ENCODE results near the gene EIF2A.
A peak's percentile ranks its signal among the peaks of the same experiment; 100 is the strongest.

EIF2A gene

DNA sequence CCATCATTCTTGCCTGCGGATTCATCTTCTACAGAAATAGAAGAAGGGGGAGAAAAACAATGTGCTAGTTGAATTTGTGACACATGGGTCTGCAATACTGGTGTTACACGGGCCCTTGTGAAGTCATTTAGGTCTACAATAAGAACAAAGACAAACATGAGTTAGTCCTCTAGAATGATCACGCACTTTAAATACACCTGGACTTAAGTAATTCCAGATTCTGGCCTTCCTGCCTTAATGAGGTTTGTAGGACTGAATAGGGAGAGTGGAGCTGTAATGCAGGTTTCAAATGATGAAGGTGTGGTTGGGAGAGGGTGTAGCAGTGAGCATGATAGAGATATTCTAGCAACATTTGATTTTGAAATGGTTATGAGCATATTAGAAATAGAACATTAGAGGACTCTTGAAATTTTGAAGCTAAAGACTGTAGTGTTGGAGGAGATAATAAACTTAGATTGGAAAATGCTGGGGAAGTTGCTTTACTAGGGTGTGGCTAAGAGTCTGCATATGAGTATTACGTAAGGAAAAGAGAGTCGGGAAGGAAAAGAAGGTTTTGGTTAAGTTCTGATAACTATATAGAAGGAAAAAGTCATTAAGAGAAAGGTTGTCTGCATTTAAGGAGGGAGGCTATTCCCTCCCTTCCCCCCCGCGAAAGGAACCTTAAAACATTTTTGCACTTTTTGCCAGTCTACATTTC, 606 bp downstream of the EIF2A start:
- ATAC-seq (replicated peaks) (no peak), DNase-seq (no peak)
- Mint-ChIP-seq H3K36me3 (ENCODE audit: insufficient read depth) (peaks cover 41% of the 10 kb centered on the region), H3K27me3 (no peaks in the 10 kb centered on the region), H3K4me3 (peak overlapping the region; percentile 87 to 92), H3K9me3 (no peaks in the 10 kb centered on the region), H3K4me1 (ENCODE audit: low read depth in 2 of 2) (peaks cover 23 to 42% of the 10 kb centered on the region in 2 donors), H3K27ac (peak overlapping the region; percentile 94 to 97)

DNA sequence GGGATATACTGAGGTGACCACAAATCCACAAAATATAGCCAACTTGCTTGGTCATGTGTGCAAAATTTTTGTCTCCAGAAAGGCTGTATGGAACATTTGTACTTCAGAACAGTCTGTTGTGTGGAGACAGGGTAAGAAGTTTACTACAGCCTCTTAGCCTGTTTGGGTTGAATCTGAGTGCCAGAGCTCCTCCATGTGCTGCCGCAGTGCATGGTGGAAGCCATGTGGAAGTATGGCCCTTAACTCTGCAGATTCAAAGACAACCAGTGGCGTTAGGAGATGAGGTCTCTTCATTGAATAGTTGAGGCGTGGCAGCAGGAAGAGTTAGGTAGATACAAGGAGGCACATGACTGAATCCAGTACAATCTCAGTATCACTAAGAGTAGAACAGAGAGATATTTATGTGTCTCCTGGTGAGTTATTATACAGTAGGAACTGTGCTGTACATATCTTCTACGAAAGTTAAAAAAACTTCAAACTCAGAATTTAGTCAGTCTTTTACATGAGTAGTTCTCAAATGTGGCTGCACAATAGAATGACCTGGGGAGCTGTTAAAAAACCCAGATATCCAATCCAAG, 9.4 kb downstream of the EIF2A start:
- Mint-ChIP-seq H3K27me3 (no peaks in the 10 kb centered on the region), H3K4me1 (ENCODE audit: low read depth in 2 of 2) (peaks cover 12 to 32% of the 10 kb centered on the region in 2 donors), H3K9me3 (no peaks in the 10 kb centered on the region), H3K27ac (no peak overlapping the region), H3K36me3 (ENCODE audit: insufficient read depth) (peaks cover 46% of the 10 kb centered on the region), H3K4me3 (no peak overlapping the region)
- DNase-seq (no peak), ATAC-seq (replicated peaks) (no peak)

DNA sequence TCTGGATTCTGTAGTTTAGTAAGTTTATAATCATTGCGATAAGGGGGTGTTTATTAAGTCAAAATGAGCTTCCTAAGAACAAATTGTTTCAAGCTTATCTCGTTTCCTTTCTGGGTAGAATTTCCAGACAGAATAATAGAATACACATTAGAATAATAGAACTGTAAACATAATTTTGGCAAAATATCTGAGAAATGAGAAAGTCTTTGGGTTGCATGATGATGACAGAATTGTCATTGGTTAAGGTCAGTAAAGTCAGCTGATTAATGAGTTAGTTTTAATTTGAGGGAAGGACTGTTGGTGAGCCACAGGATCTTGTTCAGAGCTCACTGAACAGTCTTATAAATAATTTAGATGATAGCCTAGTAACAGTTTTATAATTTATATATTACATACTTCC, 10.2 kb downstream of the EIF2A start:
- no peaks in the 10 kb centered on the region for H3K9me3 Mint-ChIP-seq
- H3K27ac Mint-ChIP-seq, result no peak overlapping the region
- H3K36me3 Mint-ChIP-seq (ENCODE audit: insufficient read depth), result peaks cover 46% of the 10 kb centered on the region
- DNase-seq, result no peak
- H3K4me3 Mint-ChIP-seq, result no peak overlapping the region
- ATAC-seq (replicated peaks), result no peak
- no peaks in the 10 kb centered on the region for H3K27me3 Mint-ChIP-seq
- peaks cover 10 to 28% of the 10 kb centered on the region in 2 donors for H3K4me1 Mint-ChIP-seq (ENCODE audit: low read depth in 2 of 2)

DNA sequence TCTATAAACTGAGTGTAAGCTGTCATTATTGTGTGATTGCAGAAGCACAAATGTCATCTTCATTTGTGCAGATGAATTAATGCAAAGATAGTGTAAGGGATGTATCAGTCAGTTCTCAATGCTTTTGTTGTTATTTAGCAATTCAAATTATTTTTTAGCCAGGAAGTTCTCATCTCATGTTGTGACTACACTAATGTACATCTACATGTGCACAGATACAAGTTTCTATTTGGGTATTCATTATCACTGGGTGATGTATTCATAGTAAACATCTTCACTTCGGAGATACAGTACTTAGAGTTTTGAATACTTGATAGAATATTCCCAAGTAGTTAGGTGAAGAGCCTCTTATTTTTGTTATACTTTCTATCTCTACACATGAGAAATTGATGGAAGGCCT, 11.1 kb downstream of the EIF2A start:
- no peak for DNase-seq
- peaks cover 8 to 28% of the 10 kb centered on the region in 2 donors for H3K4me1 Mint-ChIP-seq (ENCODE audit: low read depth in 2 of 2)
- no peaks in the 10 kb centered on the region for H3K9me3 Mint-ChIP-seq
- ATAC-seq (replicated peaks), result no peak
- H3K4me3 Mint-ChIP-seq, result no peak overlapping the region
- peaks cover 48% of the 10 kb centered on the region for H3K36me3 Mint-ChIP-seq (ENCODE audit: insufficient read depth)
- H3K27me3 Mint-ChIP-seq, result no peaks in the 10 kb centered on the region
- peak overlapping the region in 1 of 2 donors; percentile 35 for H3K27ac Mint-ChIP-seq

DNA sequence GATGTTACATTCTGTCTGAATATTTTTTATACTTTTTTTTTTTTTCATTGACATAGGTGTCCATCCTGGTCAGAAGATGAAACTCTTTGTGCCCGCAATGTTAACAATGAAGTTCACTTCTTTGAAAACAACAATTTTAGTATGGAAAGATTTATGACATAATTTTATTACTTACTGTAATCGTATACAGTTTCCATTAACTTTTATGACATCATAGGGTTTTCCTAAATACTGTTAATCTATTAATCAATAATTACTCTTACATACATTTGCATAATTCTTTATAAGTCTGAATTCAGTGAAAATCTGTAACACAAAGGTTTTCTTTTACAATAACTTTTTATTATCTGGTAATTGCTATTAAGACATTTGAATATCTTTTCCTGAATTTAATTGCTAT, 17.7 kb downstream of the EIF2A start:
- Mint-ChIP-seq H3K9me3 (no peaks in the 10 kb centered on the region), H3K4me3 (no peak overlapping the region)

DNA sequence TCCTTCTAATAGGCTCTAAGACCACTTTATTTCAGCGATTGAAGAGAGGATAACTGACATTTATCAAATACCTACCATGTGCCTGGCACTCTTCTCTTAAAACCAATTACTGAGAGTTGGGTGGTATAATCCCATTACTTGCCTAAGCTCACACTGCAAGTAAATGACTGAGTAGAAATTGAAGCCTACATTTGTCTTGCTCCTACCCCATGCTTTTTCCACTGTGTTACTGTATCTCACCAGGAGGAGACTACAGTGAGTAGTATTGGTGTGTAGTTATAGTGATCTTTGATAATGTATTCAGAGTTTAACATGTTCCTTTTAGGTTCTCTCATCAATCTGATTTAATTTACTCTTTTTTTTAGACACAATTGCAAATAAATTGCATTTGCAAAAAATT, 20.7 kb downstream of the EIF2A start:
- ATAC-seq (replicated peaks) (no peak), DNase-seq (no peak)
- H3K36me3 Mint-ChIP-seq (ENCODE audit: insufficient read depth), result peaks cover 80% of the 10 kb centered on the region
- H3K4me1 Mint-ChIP-seq (ENCODE audit: low read depth in 2 of 2), result no peaks in the 10 kb centered on the region
- no peak overlapping the region for H3K4me3 Mint-ChIP-seq
- H3K9me3 Mint-ChIP-seq, result no peaks in the 10 kb centered on the region
- no peaks in the 10 kb centered on the region for H3K27me3 Mint-ChIP-seq
- no peak overlapping the region for H3K27ac Mint-ChIP-seq

More for the DNA sequence above, 17.7 kb downstream of the EIF2A start:
- peaks cover 76% of the 10 kb centered on the region for H3K36me3 Mint-ChIP-seq (ENCODE audit: insufficient read depth)
- ATAC-seq (replicated peaks) (no peak), DNase-seq (no peak)
- no peak overlapping the region for H3K27ac Mint-ChIP-seq
- peaks cover 0 to 2% of the 10 kb centered on the region in 2 donors for H3K4me1 Mint-ChIP-seq (ENCODE audit: low read depth in 2 of 2)
- H3K27me3 Mint-ChIP-seq, result no peaks in the 10 kb centered on the region

DNA sequence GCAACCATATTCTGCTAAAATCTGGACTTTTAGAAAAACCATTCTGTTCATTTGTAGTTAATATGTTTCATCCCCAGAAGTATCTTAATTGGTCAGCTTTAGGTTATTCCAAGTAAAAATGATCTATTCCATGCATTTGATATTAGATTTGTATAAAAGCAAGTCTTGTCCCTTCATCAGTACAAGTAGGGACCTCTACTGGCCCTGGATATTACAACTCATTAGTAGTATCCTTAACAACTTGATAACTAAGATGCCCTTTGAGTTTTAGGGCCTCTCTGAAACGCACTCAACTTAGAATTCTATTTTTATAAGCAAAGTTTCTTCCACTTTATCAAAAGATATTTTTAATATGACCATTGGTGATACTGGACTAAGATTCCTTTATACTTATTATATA, 31.3 kb downstream of the EIF2A start:
- Mint-ChIP-seq H3K27me3 (no peaks in the 10 kb centered on the region), H3K4me1 (ENCODE audit: low read depth in 2 of 2) (peaks cover 0 to 11% of the 10 kb centered on the region in 2 donors), H3K36me3 (ENCODE audit: insufficient read depth) (peaks cover 71% of the 10 kb centered on the region), H3K27ac (no peak overlapping the region), H3K9me3 (no peaks in the 10 kb centered on the region), H3K4me3 (no peak overlapping the region)
- DNase-seq (no peak), ATAC-seq (replicated peaks) (no peak)

DNA sequence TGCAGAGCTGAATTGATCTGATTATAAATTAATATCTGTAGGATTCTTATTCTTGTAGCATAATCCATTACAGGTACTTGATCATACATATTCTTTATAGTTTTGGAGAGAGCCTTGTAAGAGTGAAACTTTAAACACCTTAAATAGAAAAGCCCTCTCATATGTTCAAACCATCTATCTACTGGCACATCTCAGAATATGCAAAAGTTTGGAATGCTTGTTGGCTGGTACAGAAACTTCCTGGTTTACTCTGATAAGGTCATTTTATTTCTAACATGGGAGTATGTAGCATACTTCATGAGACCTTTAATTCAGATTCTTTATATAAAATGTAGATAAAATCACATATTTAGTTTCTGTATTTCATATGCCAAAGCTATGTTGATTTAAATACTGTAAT, 34.6 kb downstream of the EIF2A start:
- Mint-ChIP-seq H3K36me3 (ENCODE audit: insufficient read depth) (peaks cover 72% of the 10 kb centered on the region), H3K9me3 (no peaks in the 10 kb centered on the region), H3K27me3 (no peaks in the 10 kb centered on the region), H3K4me1 (ENCODE audit: low read depth in 2 of 2) (peaks cover 0 to 11% of the 10 kb centered on the region in 2 donors), H3K27ac (no peak overlapping the region), H3K4me3 (no peak overlapping the region)
- ATAC-seq (replicated peaks) (no peak), DNase-seq (no peak)

DNA sequence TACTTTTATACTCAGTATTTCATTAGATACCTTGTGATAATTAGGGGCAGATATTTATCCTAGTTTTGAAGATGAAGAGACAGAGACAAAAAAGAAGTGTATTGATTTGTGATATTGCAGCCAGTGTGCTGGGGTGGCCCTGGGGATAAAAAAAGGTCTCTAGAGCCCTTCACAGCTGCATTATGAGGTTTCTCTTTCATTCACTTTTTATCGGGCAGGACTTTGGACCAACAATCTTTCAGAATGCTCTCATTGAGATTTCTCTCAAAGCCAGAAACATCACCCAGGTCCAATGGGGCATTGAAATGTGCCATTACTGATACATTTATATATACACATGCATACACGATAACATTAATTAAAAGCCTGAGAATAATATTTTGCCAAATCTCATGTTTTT, 36.0 kb downstream of the EIF2A start:
- H3K27me3 Mint-ChIP-seq, result no peaks in the 10 kb centered on the region
- no peaks in the 10 kb centered on the region for H3K9me3 Mint-ChIP-seq
- peaks cover 68% of the 10 kb centered on the region for H3K36me3 Mint-ChIP-seq (ENCODE audit: insufficient read depth)
- no peak overlapping the region for H3K4me3 Mint-ChIP-seq
- peak overlapping the region in 1 of 2 donors; percentile 60 for H3K27ac Mint-ChIP-seq
- DNase-seq (no peak), ATAC-seq (replicated peaks) (no peak)
- H3K4me1 Mint-ChIP-seq (ENCODE audit: low read depth in 2 of 2), result peaks cover 0 to 5% of the 10 kb centered on the region in 2 donors

DNA sequence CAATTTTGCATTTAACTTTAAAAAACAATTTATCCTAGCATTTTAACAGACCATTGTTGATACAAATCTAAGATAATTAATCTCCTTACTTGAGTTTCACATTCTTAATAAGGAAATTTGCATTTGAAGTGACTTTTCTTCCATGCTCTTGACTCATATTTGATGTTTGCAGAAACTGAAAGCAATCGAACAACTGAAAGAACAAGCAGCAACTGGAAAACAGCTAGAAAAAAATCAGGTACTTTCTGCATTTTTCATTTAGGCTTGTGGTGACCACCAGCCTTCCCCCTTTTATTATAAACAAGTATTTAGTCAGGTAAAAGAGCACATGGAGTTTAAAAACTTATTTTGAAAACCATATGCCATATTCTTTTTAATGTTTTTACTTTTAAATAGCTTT, 36.4 kb downstream of the EIF2A start:
- peaks cover 68% of the 10 kb centered on the region for H3K36me3 Mint-ChIP-seq (ENCODE audit: insufficient read depth)
- H3K4me3 Mint-ChIP-seq, result no peak overlapping the region
- ATAC-seq (replicated peaks), result no peak
- peaks cover 0 to 5% of the 10 kb centered on the region in 2 donors for H3K4me1 Mint-ChIP-seq (ENCODE audit: low read depth in 2 of 2)
- H3K27ac Mint-ChIP-seq, result peak overlapping the region in 1 of 2 donors; percentile 60
- DNase-seq, result no peak
- H3K9me3 Mint-ChIP-seq, result no peaks in the 10 kb centered on the region
- H3K27me3 Mint-ChIP-seq, result no peaks in the 10 kb centered on the region

DNA sequence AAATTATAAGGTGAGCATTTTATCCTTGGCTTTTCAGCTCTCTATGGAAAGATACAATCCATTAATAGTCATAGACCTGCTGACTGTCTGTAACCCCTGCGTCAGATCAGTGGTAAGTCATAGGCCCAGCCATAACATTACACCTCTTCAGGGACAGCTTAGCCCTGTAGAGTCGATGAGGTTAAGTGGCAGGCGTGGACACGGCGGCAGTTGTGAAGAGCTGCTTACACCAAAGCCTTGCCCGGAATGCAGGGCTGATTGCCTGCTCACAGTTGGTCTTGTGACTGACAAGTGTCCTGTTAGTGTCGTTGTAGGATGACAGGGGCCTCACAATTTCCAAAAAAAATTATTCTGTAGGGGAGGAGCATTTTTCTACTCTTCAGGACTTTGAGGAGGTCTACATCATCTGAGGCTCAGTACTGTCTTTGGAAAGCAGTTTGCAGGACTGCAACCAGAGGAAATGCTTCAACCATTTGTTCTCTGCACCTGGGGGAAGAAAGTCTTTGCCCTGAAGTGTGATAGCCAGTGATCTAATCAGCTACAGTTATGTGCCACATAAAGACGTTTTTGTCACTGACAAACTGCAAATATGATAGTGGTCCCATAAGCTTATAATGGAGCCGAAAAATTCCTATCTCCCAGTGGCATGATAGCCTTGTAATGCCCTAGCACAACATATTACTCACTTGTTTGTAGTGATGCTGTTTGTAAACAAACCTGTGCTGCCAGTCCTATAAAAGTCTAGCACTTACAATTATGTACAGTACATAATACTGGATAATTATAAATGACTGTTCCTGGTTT, 41.6 kb downstream of the EIF2A start:
- ATAC-seq (replicated peaks) (no peak), DNase-seq (no peak)
- no peak overlapping the region for H3K4me3 Mint-ChIP-seq
- peak overlapping the region; percentile 26 to 82 for H3K27ac Mint-ChIP-seq
- no peaks in the 10 kb centered on the region for H3K9me3 Mint-ChIP-seq
- H3K36me3 Mint-ChIP-seq (ENCODE audit: insufficient read depth), result peaks cover 28% of the 10 kb centered on the region
- no peaks in the 10 kb centered on the region for H3K27me3 Mint-ChIP-seq
- H3K4me1 Mint-ChIP-seq (ENCODE audit: low read depth in 2 of 2), result peaks cover 0 to 6% of the 10 kb centered on the region in 2 donors

DNA sequence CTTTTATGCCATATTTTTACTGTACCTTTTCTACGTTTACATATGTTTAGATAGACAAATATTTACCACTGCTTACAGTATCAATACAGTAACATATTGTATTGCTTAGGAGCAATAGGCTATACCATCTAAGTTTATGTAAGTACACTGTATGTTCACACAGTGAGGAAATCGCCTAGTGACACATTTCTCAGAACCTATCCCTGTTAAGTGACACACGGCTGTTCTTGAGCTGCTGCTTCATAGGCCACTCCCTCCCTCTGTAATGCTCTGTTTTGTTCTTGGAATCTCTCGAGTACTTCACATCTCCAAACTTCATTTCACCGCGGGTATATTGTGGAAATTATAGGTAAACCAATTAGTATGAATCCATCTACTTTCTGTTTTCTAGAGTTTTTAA, 43.2 kb downstream of the EIF2A start:
- Mint-ChIP-seq H3K27me3 (no peaks in the 10 kb centered on the region), H3K4me3 (no peak overlapping the region), H3K27ac (peak overlapping the region in 1 of 2 donors; percentile 82), H3K4me1 (ENCODE audit: low read depth in 2 of 2) (peaks cover 0 to 6% of the 10 kb centered on the region in 2 donors), H3K36me3 (ENCODE audit: insufficient read depth) (peaks cover 18% of the 10 kb centered on the region), H3K9me3 (no peaks in the 10 kb centered on the region)
- DNase-seq (no peak), ATAC-seq (replicated peaks) (no peak)

DNA sequence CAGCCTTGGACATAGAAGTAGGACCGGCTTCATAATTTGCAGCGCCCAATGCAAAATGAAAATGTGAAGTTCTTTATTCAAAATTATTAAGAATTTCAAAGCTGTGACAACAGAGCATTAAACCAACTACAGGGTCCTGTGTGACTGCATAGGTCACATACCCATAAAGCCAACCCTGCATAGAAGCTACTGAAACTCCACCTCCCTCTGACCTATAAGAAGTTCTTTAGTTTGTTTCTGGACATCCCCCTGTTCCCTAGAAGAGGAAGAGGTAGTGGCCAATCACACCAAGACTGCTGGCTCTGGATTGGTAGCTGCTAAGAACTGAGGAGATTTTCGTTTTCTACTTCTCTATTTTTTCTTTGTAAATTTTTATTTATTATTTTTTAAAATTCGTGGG, 47.6 kb downstream of the EIF2A start:
- ATAC-seq (replicated peaks) (no peak), DNase-seq (no peak)
- no peaks in the 10 kb centered on the region for H3K27me3 Mint-ChIP-seq
- H3K9me3 Mint-ChIP-seq, result no peaks in the 10 kb centered on the region
- H3K4me1 Mint-ChIP-seq (ENCODE audit: low read depth in 2 of 2), result peaks cover 0 to 6% of the 10 kb centered on the region in 2 donors
- H3K27ac Mint-ChIP-seq, result no peak overlapping the region
- no peak overlapping the region for H3K4me3 Mint-ChIP-seq
- peaks cover 4% of the 10 kb centered on the region for H3K36me3 Mint-ChIP-seq (ENCODE audit: insufficient read depth)

DNA sequence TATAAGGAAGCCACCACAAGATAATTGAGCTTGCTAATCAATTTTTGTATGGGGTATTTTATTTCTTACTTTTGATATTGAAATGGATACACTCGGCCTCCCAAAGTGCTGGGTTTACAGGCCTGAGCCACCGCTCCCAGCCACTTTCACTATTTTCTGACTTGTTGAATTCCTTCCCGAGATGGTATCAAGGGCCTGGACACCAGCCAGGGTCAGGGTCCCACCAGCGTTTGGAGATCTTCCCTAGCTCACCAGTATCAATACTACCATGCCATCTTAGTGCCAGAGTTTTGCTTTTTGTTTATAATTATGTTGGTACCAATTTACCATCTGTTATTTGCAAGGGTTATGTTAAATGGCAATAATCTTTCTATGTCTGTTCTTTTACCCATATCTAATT, 51.1 kb downstream of the EIF2A start:
- no peaks in the 10 kb centered on the region for H3K27me3 Mint-ChIP-seq
- peaks cover 4% of the 10 kb centered on the region for H3K36me3 Mint-ChIP-seq (ENCODE audit: insufficient read depth)
- DNase-seq (no peak), ATAC-seq (replicated peaks) (no peak)
- H3K4me1 Mint-ChIP-seq (ENCODE audit: low read depth in 2 of 2), result peaks cover 11 to 17% of the 10 kb centered on the region in 2 donors
- no peaks in the 10 kb centered on the region for H3K9me3 Mint-ChIP-seq
- H3K4me3 Mint-ChIP-seq, result no peak overlapping the region
- H3K27ac Mint-ChIP-seq, result no peak overlapping the region
